ENCODE data around the gene GGA3. TPM values are rescaled to one million over a fixed set of nuclear protein-coding genes. Genes with fewer than 3 reads are reported as not detected.

The GGA3 gene
- 18.9 TPM for total RNA-seq

GRCh38 chr17:75261336-75262111 is at the start of gene GGA3, which contains the start of gene MRPS7:
GGA3 (minus strand) TSS chr17:75261606; CDS start chr17:75261587, 19 bp downstream.
MRPS7 (plus strand) TSS chr17:75261879; CDS start chr17:75261901, 22 bp downstream.

DNA sequence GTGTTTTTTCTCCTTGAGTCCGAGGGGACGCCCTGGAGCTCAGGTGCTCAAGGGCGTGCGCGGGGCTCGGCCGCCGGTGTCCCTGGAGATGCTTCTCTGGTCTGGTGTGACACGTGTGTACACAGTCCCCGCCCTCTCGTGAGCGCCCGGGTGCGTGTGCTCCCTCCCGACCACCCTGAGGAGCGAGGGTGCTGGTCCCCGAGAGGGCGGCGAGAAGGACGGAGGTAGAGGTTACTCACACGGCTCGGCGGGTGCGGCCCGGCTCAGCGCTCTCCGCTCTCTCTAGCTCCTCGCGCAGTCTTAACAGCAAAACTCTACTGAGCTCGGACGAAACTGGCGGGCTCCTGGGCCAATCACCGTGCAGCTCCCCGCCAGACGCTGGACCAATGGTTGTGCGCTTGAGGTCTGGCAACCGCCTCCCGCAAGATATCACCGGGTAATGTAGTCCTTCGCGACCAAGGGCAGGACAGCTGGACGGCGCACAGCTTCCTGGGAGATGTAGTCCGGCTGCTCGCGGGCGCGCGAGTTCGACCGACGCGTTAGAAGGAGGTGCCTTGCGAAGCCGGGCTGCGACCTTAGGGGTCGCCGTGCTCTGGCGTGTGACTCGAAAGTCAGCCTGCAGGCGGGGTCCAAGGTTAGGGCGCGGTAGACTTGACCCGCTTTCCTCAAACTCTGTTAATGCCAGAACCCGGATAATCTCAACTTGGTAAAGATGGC is 27.9 kb upstream of the GGA3 start, which contains the start of gene SLC25A19:
Gene SLC25A19 (minus strand): TSS at position 319 of the 717 bp plus-strand sequence. CDS start 2,669 bp downstream, outside the sequence.

GRCh38 chr17:75270966-75271232 is 9.5 kb upstream of the GGA3 start, which contains the start of gene MIF4GD:
MIF4GD (minus strand) TSS chr17:75271231; CDS start chr17:75270195, 1,036 bp downstream.

DNA sequence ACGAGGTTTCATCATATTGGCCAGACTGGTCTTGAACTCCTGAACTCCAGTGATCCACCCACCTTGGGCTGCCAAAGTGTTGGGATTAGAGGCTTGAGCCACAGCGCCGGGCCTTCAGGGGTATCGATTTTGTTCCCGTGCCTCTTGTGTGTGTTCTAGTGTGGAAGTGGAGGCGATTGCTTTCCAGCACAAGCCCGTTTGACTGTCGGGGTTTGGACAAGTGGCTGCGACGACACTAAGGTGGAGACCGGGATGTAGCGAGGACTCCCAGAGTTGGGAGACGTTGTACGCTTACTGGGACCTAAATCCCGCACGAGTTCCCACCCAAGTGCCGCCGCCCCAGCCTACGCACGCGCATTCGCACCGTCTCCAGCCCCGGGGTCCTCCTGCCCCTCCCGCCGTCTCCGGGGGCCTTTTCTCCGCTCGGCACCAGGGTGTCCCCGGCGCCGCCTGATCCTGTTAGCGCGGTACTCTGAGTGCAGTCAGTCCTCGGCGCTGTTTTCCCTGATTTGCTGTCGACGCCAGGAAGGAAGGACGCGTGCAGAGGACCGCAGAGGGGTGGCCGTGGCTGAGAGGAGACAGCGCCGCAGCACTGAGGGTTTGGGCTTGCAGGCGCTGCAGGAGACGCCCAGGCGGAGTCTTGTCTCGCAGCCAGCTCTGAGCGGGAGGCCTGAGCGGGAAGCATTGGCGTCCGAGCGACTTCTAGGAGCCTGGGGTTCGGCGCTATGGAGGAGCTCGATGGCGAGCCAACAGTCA is 56.2 kb downstream of the GGA3 start, which contains the start of gene NUP85:
Gene NUP85 (plus strand): TSS at position 643 of the 756 bp plus-strand sequence. CDS start 83 bp downstream, at position 726.

Other genes starting within 250 kb of the GGA3 start
- gene MRPL58, start 248.9 kb downstream of the GGA3 start, total RNA-seq = 13.4 TPM
- 146 TPM for gene ATP5PD, start 214.6 kb downstream of the GGA3 start, total RNA-seq
- gene KCTD2, start 214.4 kb downstream of the GGA3 start, total RNA-seq = 51.2 TPM
- 2.1 TPM for gene SLC16A5, start 173.7 kb downstream of the GGA3 start, total RNA-seq
- 3.0 TPM for gene ARMC7, start 151.6 kb downstream of the GGA3 start, total RNA-seq
- gene NT5C, start 129.9 kb downstream of the GGA3 start, total RNA-seq = 32.3 TPM
- gene JPT1, start 107.1 kb downstream of the GGA3 start, total RNA-seq = 563 TPM
- gene SUMO2, start 78.6 kb downstream of the GGA3 start, total RNA-seq = 146 TPM
- 23.1 TPM for gene NUP85, start 55.9 kb downstream of the GGA3 start, total RNA-seq
- gene MRPS7, start 273 bp upstream of the GGA3 start, total RNA-seq = 46.6 TPM
- 8.3 TPM for gene MIF4GD, start 9.6 kb upstream of the GGA3 start, total RNA-seq
- gene SLC25A19, start 27.8 kb upstream of the GGA3 start, total RNA-seq = 8.8 TPM
- 109 TPM for gene GRB2, start 144.1 kb upstream of the GGA3 start, total RNA-seq
- gene TMEM94, start 195.0 kb upstream of the GGA3 start, total RNA-seq = 31.4 TPM